ENCODE results near the gene IL22RA1. TPM values are rescaled to one million over a fixed set of nuclear protein-coding genes. Genes with fewer than 3 reads are reported as not detected.

IL22RA1 gene
- total RNA-seq, 6 experiments from 2014 or later = not detected

- Mint-ChIP-seq H3K27ac (no peak within 1 kb of the TSS), H3K36me3 (ENCODE audit: low read depth) (no peaks in the 10 kb centered on the region), H3K4me3 (peak within 1 kb of the TSS; percentile 67), H3K9me3 (no peaks in the 10 kb centered on the region), H3K27me3 (ENCODE audit: insufficient read depth) (peaks cover 5% of the 10 kb centered on the region), H3K4me1 (ENCODE audit: low read depth) (peaks cover 30% of the 10 kb centered on the region)
- peak; percentile 72 for DNase-seq
- TF ChIP-seq, protein P1, sequence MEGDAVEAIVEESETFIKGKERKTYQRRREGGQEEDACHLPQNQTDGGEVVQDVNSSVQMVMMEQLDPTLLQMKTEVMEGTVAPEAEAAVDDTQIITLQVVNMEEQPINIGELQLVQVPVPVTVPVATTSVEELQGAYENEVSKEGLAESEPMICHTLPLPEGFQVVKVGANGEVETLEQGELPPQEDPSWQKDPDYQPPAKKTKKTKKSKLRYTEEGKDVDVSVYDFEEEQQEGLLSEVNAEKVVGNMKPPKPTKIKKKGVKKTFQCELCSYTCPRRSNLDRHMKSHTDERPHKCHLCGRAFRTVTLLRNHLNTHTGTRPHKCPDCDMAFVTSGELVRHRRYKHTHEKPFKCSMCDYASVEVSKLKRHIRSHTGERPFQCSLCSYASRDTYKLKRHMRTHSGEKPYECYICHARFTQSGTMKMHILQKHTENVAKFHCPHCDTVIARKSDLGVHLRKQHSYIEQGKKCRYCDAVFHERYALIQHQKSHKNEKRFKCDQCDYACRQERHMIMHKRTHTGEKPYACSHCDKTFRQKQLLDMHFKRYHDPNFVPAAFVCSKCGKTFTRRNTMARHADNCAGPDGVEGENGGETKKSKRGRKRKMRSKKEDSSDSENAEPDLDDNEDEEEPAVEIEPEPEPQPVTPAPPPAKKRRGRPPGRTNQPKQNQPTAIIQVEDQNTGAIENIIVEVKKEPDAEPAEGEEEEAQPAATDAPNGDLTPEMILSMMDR (IDR thresholded peaks at IDR 0.05) = peak; percentile 67
These were observed 30.8 kb downstream of the IL22RA1 start, which contains the start of gene MYOM3 for GRCh38 chr1:24111996-24112779. Gene MYOM3, minus strand, starts transcription at chr1:24112135. Its CDS starts 3,499 bp downstream, at chr1:24108636.

- H3K9me3 Mint-ChIP-seq = no peaks in the 10 kb centered on the region
- H3K4me3 Mint-ChIP-seq = peak overlapping the region; percentile 67; the same call in 1 of the 2 replicates
- TF ChIP-seq, protein P1 (IDR thresholded peaks at IDR 0.05) = no peak
- no peak for DNase-seq
- peaks cover 5% of the 10 kb centered on the region for H3K27me3 Mint-ChIP-seq (ENCODE audit: insufficient read depth)
- H3K27ac Mint-ChIP-seq = no peak overlapping the region
- H3K36me3 Mint-ChIP-seq (ENCODE audit: low read depth) = no peaks in the 10 kb centered on the region
- peaks cover 30% of the 10 kb centered on the region for H3K4me1 Mint-ChIP-seq (ENCODE audit: low read depth)
These were observed 31.5 kb downstream of the IL22RA1 start for GRCh38 chr1:24111262-24111995.

GRCh38 chr1:24110642-24111261, 32.2 kb downstream of the IL22RA1 start:
- Mint-ChIP-seq H3K27me3 (ENCODE audit: insufficient read depth) (peaks cover 4% of the 10 kb centered on the region), H3K9me3 (no peaks in the 10 kb centered on the region), H3K36me3 (ENCODE audit: low read depth) (no peaks in the 10 kb centered on the region), H3K4me1 (ENCODE audit: low read depth) (peaks cover 30% of the 10 kb centered on the region), H3K27ac (no peak overlapping the region), H3K4me3 (no peak overlapping the region)
- DNase-seq = no peak
- TF ChIP-seq, protein P1 (IDR thresholded peaks at IDR 0.05) = no peak

DNA sequence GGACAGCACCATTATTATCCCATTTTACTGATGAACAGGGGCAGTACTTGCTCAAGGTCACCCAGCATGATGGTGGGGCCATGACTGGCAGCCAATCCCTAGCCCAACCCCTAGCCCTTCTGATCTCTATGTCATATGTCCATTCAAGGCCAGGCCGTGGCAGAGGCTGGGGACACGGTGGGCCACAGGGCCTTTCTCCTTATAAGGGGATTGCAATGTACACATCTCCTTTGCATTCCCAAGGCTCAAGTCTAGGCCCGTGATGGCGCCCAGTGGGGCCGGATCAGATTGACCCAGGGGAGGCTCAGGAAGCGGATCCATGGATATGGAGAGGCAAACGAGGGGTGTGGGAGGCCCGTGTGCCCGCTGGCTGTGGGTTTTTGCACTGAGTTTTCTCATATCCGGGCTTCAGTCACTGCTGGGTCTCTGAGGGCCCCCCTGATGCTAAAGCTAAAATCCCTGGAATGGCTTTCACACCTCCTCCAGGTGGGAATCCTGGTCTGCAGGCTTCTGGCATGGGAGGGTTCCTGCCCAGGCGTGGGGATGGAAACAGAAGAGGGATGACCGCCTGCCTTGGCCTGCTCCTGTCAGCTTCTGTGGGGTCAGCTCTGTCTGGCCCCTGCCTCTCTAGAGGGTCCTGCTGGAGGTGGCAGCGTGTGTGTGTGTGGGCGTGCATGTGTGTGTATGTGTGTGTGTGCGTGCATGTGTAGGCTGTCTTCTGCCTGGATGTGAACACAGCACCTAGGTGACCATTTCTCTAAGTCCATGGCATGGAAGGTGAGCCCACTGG, 33.1 kb downstream of the IL22RA1 start:
- H3K9me3 Mint-ChIP-seq = no peaks in the 10 kb centered on the region

More for the DNA sequence above, 33.1 kb downstream of the IL22RA1 start:
- peaks cover 30% of the 10 kb centered on the region for H3K4me1 Mint-ChIP-seq (ENCODE audit: low read depth)
- no peak overlapping the region for H3K4me3 Mint-ChIP-seq
- no peak for DNase-seq
- H3K27me3 Mint-ChIP-seq (ENCODE audit: insufficient read depth) = peaks cover 2% of the 10 kb centered on the region; the same call in 1 of the 2 replicates
- H3K36me3 Mint-ChIP-seq (ENCODE audit: low read depth) = no peaks in the 10 kb centered on the region
- TF ChIP-seq, protein P1 (IDR thresholded peaks at IDR 0.05) = no peak
- 0 out of 2 replicates have a peak overlapping the region, but pooled peaks have one; percentile 86 for H3K27ac Mint-ChIP-seq

All from HFFc6 (cell line).